HepG2 (cell line): Measurements from ENCODE around the gene CDC42SE2. TPM values are rescaled to one million over a fixed set of nuclear protein-coding genes. Genes with fewer than 3 reads are reported as not detected.

Experiments used
- ATAC-seq: fragments of 200-7000 bp; cut with Tn5 transposase; 3 replicates; pipeline ENCODE4 v1.9.1; 2020; ENCODE audit warnings: mild to moderate bottlenecking, moderate library complexity
- BruUV-seq: library from RNA; stranded (reverse); fragments of 400-500 nt; replicated peaks from 2 replicates; lab custom pipeline; 2021; lab: Mats Ljungman, UMichigan
- CTCF ChIA-PET: fragments of 300-600 bp; formaldehyde crosslinking; extraction: SDS; loops from one replicate; lab custom pipeline; 2021; ENCODE audit warnings: low total read pairs, inconsistent platforms, low intra/inter-chr PET ratio; lab: Yijun Ruan, JAX
- POLR2A ChIA-PET: fragments of 350-600 bp; sonication (Branson Sonifier 250); formaldehyde crosslinking; loops from one replicate; lab custom pipeline; 2020; ENCODE audit warnings: antibody characterized with exemption, inconsistent platforms; lab: Yijun Ruan, JAX
- DNase-seq: peaks from one replicate; pipeline ENCODE4 v3.0.0-alpha.2; 2015; ENCODE audit warnings: low spot score
- FAIRE-seq: peaks from 3 replicates; lab custom pipeline; 2011; peaks lifted over from hg19 to GRCh38; lab: Jason Lieb, UNC
- H2AFZ ChIP-seq: one replicate; pipeline ENCODE4 v1.6.1; 2011; ENCODE audit warnings: low read length, inconsistent platforms
- H3K27ac ChIP-seq: fragments of 300-600 bp; 3 replicates; pipeline ENCODE4 v1.8.0; 2011; ENCODE audit warnings: mixed run types, mild to moderate bottlenecking, mixed read lengths, low read length, inconsistent platforms; ENCODE audit not compliant: insufficient read depth; ENCODE audit errors: extremely low read length
- H3K27me3 ChIP-seq, 2 experiments: fragments of 200-600 bp in 1 of 2; 2 replicates in 1 of 2; 3 replicates in 1 of 2; pipeline versions ENCODE4 v1.6.0 to v1.8.0; 2011; ENCODE audit warnings: low read length in 2 of 2, mild to moderate bottlenecking in 2 of 2, moderate library complexity in 2 of 2, inconsistent platforms in 1 of 2; ENCODE audit not compliant: insufficient read depth in 2 of 2, control insufficient read depth in 1 of 2
- H3K36me3 ChIP-seq, 2 experiments: fragments of 200-600 bp in 1 of 2; replicated peaks in 1 of 2; 2 replicates in 1 of 2; 3 replicates in 1 of 2; pipeline versions ENCODE4 v1.5.1 to v1.8.0; 2011; ENCODE audit warnings: low read length in 2 of 2, inconsistent platforms in 1 of 2; ENCODE audit not compliant: insufficient read depth in 2 of 2, control insufficient read depth in 1 of 2
- H3K4me1 ChIP-seq: 2 replicates; pipeline ENCODE4 v1.5.1; 2012; ENCODE audit warnings: low read length, inconsistent platforms; ENCODE audit not compliant: insufficient read depth
- H3K4me2 ChIP-seq: 2 replicates; pipeline ENCODE4 v1.6.0; 2011; ENCODE audit warnings: low read depth, low read length, inconsistent platforms
- H3K4me3 ChIP-seq, 3 experiments: fragments of 200-600 bp in 1 of 3; sonication (generic), shearing (Covaris generic) in 1 of 3; replicated peaks in 1 of 3; 2 replicates each; pipeline ENCODE4 v1.5.1; 2011 to 2016; ENCODE audit warnings: low read length in 3 of 3, inconsistent platforms in 2 of 3, low read depth in 2 of 3, mild to moderate bottlenecking in 2 of 3, control low read depth in 1 of 3, mixed read lengths in 1 of 3; ENCODE audit not compliant: insufficient read depth in 1 of 3
- H3K79me2 ChIP-seq: one replicate; pipeline ENCODE4 v1.6.1; 2011; ENCODE audit warnings: low read length, inconsistent platforms; ENCODE audit not compliant: insufficient read depth
- H3K9ac ChIP-seq: 2 replicates; pipeline ENCODE4 v1.6.0; 2011; ENCODE audit warnings: mild to moderate bottlenecking, low read depth, low read length, inconsistent platforms; ENCODE audit not compliant: insufficient read depth
- H3K9me3 ChIP-seq: 2 replicates; pipeline ENCODE4 v1.5.1; 2012; ENCODE audit warnings: mild to moderate bottlenecking, low read length
- H4K20me1 ChIP-seq: 2 replicates; pipeline ENCODE4 v1.6.0; 2011; ENCODE audit warnings: inconsistent platforms, mild to moderate bottlenecking, low read length, moderate library complexity; ENCODE audit not compliant: insufficient read depth
- ARNT ChIP-seq: fragments of 450-650 bp; IDR thresholded peaks from 2 replicates; pipeline ENCODE4 v1.6.1; 2017
- MAFF ChIP-seq: IDR thresholded peaks from 2 replicates; pipeline ENCODE4 v1.6.1; 2011; ENCODE audit warnings: low read depth, low read length, improper control_type of control experiment
- MAFK ChIP-seq, 2 experiments: IDR thresholded peaks in 1 of 2; conservative IDR thresholded peaks in 1 of 2; 2 replicates each; pipeline ENCODE4 v1.6.1; 2011; ENCODE audit warnings: improper control_type of control experiment in 2 of 2, low read length in 2 of 2
- SIX4 ChIP-seq: sonication (generic); formaldehyde crosslinking; IDR thresholded peaks from 2 replicates; pipeline ENCODE4 v1.4.0; 2020; ENCODE audit warnings: missing genetic modification reagents
- SYNCRIP ChIP-seq: fragments of 200-400 bp; formaldehyde crosslinking; IDR thresholded peaks from 2 replicates; pipeline ENCODE4 v1.6.1; 2018; ENCODE audit warnings: mild to moderate bottlenecking, low read depth, low read length; ENCODE audit not compliant: insufficient read depth
- TBP ChIP-seq: sonication (generic); formaldehyde crosslinking; IDR thresholded peaks from 2 replicates; pipeline ENCODE4 v1.5.0; 2020; ENCODE audit warnings: missing genetic modification reagents
- ZNF776 ChIP-seq: sonication (generic); formaldehyde crosslinking; IDR thresholded peaks from 2 replicates; pipeline ENCODE4 v1.4.0; 2020; ENCODE audit warnings: mild to moderate bottlenecking, missing genetic modification reagents
- ZSCAN20 ChIP-seq: sonication (generic); formaldehyde crosslinking; IDR thresholded peaks from 2 replicates; pipeline ENCODE4 v1.4.0; 2020; ENCODE audit warnings: missing genetic modification reagents, mild to moderate bottlenecking, borderline replicate concordance
- WGBS: methylation state at CpG from one replicate; pipeline ENCODE4 v1.1.6; 2017; ENCODE audit warnings: low lambda C conversion rate; 5-methylcytosine and 5-hydroxymethylcytosine counted together
- in situ Hi-C: cut with HindIII; loops from 2 replicates; pipeline ENCODE4 v1.10.0; 2017; ENCODE audit warnings: low pct_unique_long_range_greater_than_20kb; ENCODE audit not compliant: extremely low pct_ligation_motif_present
- intact Hi-C: fragments of 100-400 bp; cut with micrococcal nuclease; formaldehyde crosslinking; loops from one replicate; pipeline ENCODE4 v1.10.0; 2022; ENCODE audit not compliant: unreplicated experiment
- polyA plus RNA-seq, 8 experiments: library from polyadenylated mRNA; depleted of rRNA in 3 of 8; stranded (reverse) in 7 of 8; unstranded in 1 of 8; fragments of >200 nt; fragmentation: Illumina TruSeq in 4 of 8; extraction: Trizol in 4 of 8; gene quantifications; 2 replicates each; pipeline versions ENCODE4 v1.2.1 to v1.2.3, GENCODE V29; 2011 to 2016; ENCODE audit warnings: low read depth in 4 of 8, missing spikeins in 1 of 8, mixed read lengths in 1 of 8; ENCODE audit not compliant: insufficient read depth in 1 of 8
- total RNA-seq, 5 experiments: library from RNA; depleted of rRNA; stranded (reverse); fragments of >200 nt; fragmentation: Illumina TruSeq; extraction: Trizol; gene quantifications; 2 replicates each; pipeline ENCODE4 v1.2.3, GENCODE V29; 2016; ENCODE audit warnings: low read depth in 1 of 5
- TF ChIP-seq, protein P1 (sequence below): sonication (generic); formaldehyde crosslinking; IDR thresholded peaks from 2 replicates; pipeline ENCODE4 v1.4.0; 2020; ENCODE audit warnings: missing genetic modification reagents
- TF ChIP-seq, protein P2 (sequence below): sonication (generic); formaldehyde crosslinking; conservative IDR thresholded peaks from 2 replicates; pipeline ENCODE4 v1.8.1; 2023; ENCODE audit warnings: missing genetic modification reagents
- TF ChIP-seq, protein P3 (sequence below): IDR thresholded peaks from 2 replicates; pipeline ENCODE4 v1.6.1; 2016; ENCODE audit warnings: missing compliant biosample characterization, missing genetic modification reagents, borderline replicate concordance

The CDC42SE2 gene
- total and polyA plus RNA-seq, 2 of the 13 experiments (the other 11 are each of a cell fraction or from before 2014, with no cell fraction given): 19.6 to 25.0 TPM

DNA sequence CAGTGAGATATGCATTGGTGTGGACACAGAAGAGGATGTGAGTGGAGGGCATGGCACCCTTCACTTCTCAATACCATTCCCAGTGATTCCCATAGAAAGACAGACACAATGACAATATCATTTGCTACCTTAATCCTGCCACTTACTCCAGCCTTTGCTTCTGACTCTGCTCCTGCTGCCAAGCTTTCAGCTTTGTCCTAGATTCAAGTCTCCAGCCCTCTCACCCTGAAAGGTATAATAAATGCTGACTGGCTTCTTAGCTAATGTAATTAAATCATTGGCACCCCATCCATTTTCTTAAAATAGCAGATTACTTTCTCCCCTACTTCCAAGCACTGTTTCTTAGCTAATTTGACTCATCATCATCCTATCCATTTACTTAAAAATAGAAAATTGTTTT lies 41.1 kb upstream of the CDC42SE2 start:
- Histone ChIP-seq H3K9me3 (no peaks in the 10 kb centered on the region), H3K27ac (no peak overlapping the region), H3K27me3 (peaks cover 0 to 2% of the 10 kb centered on the region in 2 experiments; a peak in 1 of 5 replicates), H3K9ac (no peak overlapping the region), H3K4me3 (no peak overlapping the region), H3K36me3 (no peaks in the 10 kb centered on the region), H2AFZ (no peak overlapping the region), H3K4me1 (no peaks in the 10 kb centered on the region), H4K20me1 (no peaks in the 10 kb centered on the region)
- ChIA-PET CTCF (no interaction called here), POLR2A (no interaction called here)
- no peak for ATAC-seq
- no peak for DNase-seq
- TF ChIP-seq, protein P1, sequence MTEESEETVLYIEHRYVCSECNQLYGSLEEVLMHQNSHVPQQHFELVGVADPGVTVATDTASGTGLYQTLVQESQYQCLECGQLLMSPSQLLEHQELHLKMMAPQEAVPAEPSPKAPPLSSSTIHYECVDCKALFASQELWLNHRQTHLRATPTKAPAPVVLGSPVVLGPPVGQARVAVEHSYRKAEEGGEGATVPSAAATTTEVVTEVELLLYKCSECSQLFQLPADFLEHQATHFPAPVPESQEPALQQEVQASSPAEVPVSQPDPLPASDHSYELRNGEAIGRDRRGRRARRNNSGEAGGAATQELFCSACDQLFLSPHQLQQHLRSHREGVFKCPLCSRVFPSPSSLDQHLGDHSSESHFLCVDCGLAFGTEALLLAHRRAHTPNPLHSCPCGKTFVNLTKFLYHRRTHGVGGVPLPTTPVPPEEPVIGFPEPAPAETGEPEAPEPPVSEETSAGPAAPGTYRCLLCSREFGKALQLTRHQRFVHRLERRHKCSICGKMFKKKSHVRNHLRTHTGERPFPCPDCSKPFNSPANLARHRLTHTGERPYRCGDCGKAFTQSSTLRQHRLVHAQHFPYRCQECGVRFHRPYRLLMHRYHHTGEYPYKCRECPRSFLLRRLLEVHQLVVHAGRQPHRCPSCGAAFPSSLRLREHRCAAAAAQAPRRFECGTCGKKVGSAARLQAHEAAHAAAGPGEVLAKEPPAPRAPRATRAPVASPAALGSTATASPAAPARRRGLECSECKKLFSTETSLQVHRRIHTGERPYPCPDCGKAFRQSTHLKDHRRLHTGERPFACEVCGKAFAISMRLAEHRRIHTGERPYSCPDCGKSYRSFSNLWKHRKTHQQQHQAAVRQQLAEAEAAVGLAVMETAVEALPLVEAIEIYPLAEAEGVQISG (CRISPR knock-in tag): no peak
- TF ChIP-seq ARNT (no peak), TBP (CRISPR knock-in tag) (no peak), MAFK (conservative IDR thresholded peaks at IDR 0.05 in 1 of 2, IDR thresholded peaks at IDR 0.05 in 1 of 2; ENCODE audit: low read length in 2 of 2) (0 out of 4 replicates have a peak, but pooled peaks of 1 of the 2 experiments have one; percentile 8), MAFF (0 out of 2 replicates have a peak, but pooled peaks have one; percentile 2)
- TF ChIP-seq, all 625 proteins: peak for 2
- no peak overlapping the region for H3K4me2 ChIP-seq
- H3K79me2 ChIP-seq: no peaks in the 10 kb centered on the region
- no TSS peak for BruUV-seq
- no peak for FAIRE-seq
- intact Hi-C loops (no loop called here), in situ Hi-C loops (no loop called here)

DNA sequence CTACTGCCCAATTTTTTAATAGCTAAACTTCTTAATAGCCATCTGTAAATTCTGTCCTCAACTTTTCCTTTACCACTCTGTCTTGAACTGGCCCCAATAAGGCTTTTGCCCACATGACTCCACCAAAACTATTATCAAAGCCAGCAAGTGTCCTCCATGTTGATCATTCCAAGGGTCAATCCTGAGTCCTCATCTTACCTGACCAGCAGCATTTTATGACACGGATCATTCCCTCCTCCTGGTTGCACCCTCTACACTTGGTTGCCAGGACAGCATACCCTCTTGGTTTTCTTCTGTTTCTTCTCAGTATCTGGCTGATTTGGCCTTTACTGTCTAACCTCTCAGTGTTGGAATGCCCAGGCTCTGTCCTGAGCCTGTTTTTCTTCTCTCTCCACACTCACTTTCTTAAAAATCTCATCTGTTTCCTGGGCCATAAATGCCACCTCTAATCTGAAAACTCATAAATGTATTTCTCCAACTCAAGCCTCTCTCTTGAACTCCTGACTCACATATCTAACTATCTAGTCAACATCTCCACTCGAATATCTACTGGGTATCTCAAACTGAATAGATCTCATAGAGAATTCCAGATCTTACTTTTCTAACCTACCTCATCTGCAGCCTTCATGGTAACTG lies 40.0 kb upstream of the CDC42SE2 start:
- in situ Hi-C loops: no loop called here
- BruUV-seq: no TSS peak
- no peaks in the 10 kb centered on the region for H3K9me3 ChIP-seq
- TF ChIP-seq SYNCRIP (no peak), ZNF776 (CRISPR knock-in tag) (no peak), ZSCAN20 (no peak), SIX4 (no peak)
- TF ChIP-seq, protein P2, sequence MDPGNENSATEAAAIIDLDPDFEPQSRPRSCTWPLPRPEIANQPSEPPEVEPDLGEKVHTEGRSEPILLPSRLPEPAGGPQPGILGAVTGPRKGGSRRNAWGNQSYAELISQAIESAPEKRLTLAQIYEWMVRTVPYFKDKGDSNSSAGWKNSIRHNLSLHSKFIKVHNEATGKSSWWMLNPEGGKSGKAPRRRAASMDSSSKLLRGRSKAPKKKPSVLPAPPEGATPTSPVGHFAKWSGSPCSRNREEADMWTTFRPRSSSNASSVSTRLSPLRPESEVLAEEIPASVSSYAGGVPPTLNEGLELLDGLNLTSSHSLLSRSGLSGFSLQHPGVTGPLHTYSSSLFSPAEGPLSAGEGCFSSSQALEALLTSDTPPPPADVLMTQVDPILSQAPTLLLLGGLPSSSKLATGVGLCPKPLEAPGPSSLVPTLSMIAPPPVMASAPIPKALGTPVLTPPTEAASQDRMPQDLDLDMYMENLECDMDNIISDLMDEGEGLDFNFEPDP (CRISPR knock-in tag): no peak
- TF ChIP-seq, protein P3, sequence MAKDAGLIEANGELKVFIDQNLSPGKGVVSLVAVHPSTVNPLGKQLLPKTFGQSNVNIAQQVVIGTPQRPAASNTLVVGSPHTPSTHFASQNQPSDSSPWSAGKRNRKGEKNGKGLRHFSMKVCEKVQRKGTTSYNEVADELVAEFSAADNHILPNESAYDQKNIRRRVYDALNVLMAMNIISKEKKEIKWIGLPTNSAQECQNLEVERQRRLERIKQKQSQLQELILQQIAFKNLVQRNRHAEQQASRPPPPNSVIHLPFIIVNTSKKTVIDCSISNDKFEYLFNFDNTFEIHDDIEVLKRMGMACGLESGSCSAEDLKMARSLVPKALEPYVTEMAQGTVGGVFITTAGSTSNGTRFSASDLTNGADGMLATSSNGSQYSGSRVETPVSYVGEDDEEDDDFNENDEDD (CRISPR knock-in tag): no peak

More for the DNA sequence above, 40.0 kb upstream of the CDC42SE2 start:
- Histone ChIP-seq H2AFZ (no peak overlapping the region), H3K27ac (no peak overlapping the region), H3K4me1 (no peaks in the 10 kb centered on the region), H3K9ac (no peak overlapping the region), H3K27me3 (peaks cover 0 to 2% of the 10 kb centered on the region in 2 experiments; a peak in 1 of 5 replicates), H3K4me2 (no peak overlapping the region), H3K4me3 (no peak overlapping the region), H3K79me2 (no peaks in the 10 kb centered on the region), H4K20me1 (no peaks in the 10 kb centered on the region), H3K36me3 (no peaks in the 10 kb centered on the region)
- ATAC-seq (no peak), FAIRE-seq (no peak), DNase-seq (no peak)
- ChIA-PET POLR2A (no interaction called here), CTCF (no interaction called here)
- WGBS: 0% methylated on average over 2 of the region's 2 CpGs
- intact Hi-C loops: no loop called here
